ENCODE measurements around the gene MFGE8.
"Not testable (repeated sequence)": the region's sequence is repeated elsewhere in the genome, so short reads cannot be mapped to it uniquely, and the experiment has no call there.

GRCh38 chr15:88920892-88921435, 7.8 kb upstream of the MFGE8 start:
- not testable (repeated sequence) for TF ChIP-seq ZFP3 (CRISPR knock-in tag; IDR thresholded peaks at IDR 0.05); PATZ1 (CRISPR knock-in tag; IDR thresholded peaks at IDR 0.05; ENCODE audit: borderline replicate concordance); CREB5 (CRISPR knock-in tag; IDR thresholded peaks at IDR 0.05; ENCODE audit: low read depth)

Measured in SK-N-SH treated with all-trans-retinoic acid at 6 μM for 48 hours (cell line).